GM19025 (cell line): ENCODE measurements around the gene ADAMTS4.

Experiments used
- ATAC-seq: cut with Tn5 transposase; IDR thresholded peaks from one replicate; pipeline ENCODE4 v1.9.1; 2021; ENCODE audit warnings: mild to moderate bottlenecking, low read depth, moderate library complexity; ENCODE audit not compliant: unreplicated experiment

The ADAMTS4 gene

GRCh38 chr1:161159087-161159912 is 39.6 kb downstream of the ADAMTS4 start, which contains the start of gene USP21:
USP21 (plus strand) TSS chr1:161159500; CDS start chr1:161160641, 1,141 bp downstream.
- peak; percentile 90 for ATAC-seq

GRCh38 chr1:161158316-161159010 is 40.4 kb downstream of the ADAMTS4 start:
- ATAC-seq, result no peak

GRCh38 chr1:161157867-161158266 is 41.0 kb downstream of the ADAMTS4 start:
- no peak for ATAC-seq

GRCh38 chr1:161153682-161154337 is 45.0 kb downstream of the ADAMTS4 start, which contains the start of gene UFC1:
UFC1 (plus strand) TSS chr1:161153978; CDS start chr1:161153998, 20 bp downstream.
- peak; percentile 82 for ATAC-seq

- no peak for ATAC-seq
Measured at GRCh38 chr1:161153176-161153575, 45.7 kb downstream of the ADAMTS4 start.

GRCh38 chr1:161145832-161146231 is 53.0 kb downstream of the ADAMTS4 start:
- ATAC-seq, result no peak

DNA sequence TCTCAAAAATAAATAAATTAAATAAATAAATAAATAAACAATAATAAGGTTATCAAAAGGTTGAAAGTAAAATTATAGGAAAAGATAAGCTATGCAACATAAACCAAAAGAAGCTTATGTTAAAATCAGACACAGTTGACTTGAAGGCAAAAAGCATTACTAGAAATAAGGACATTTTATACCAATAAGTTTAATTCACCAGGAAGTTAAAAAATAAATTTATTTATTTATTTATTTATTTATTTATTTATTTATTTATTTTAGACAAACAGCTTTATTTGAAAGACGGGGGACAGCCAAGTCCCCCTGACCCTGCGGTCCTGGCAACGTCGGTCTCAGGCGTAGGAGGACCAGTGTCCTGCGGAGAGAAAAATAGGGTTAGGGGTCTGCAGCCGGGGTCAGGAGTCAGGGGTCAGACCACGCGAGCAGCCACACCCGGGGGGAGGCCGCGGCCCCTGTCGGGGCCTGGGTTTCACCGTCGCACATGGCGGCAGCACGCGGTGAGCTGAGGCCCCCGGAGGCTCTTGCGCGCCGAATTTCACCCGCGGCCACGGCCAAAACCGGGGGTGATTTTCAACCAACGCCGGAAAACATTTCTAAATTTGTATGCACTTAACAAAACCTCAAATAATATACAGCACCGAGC is 58.0 kb downstream of the ADAMTS4 start:
- no peak for ATAC-seq

- ATAC-seq, result no peak
Measured at GRCh38 chr1:161139766-161140165, 59.1 kb downstream of the ADAMTS4 start.

- ATAC-seq, result no peak
Measured at GRCh38 chr1:161138431-161138830, 60.4 kb downstream of the ADAMTS4 start.

DNA sequence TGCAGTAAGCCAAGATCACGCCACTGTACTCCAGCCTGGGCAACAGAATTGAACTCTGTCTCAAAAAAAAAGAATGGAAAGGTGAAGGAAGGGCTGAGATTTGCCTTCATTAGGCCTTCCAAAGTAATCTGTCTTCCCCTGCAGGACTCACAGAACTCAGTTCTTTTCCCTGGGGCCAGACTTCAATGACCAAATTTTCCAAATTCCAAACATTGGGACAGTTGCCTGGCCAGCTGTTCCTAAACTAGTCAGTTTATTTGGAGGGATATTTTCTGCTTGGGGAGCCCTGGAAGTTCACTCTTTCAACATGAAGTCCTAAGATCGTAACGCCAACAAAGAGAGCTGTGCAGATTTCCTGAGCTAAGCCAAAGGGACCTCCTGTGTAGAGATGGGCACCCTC is 61.0 kb downstream of the ADAMTS4 start:
- ATAC-seq, result no peak
